ENCODE measurements around the gene PTPRN2.

GRCh38 chr7:157662110-157662791 is 925.4 kb downstream of the PTPRN2 start:
- TF ChIP-seq YY1 (IDR thresholded peaks at IDR 0.05; ENCODE audit: borderline replicate concordance in 1 of 3, control insufficient read depth in 1 of 3, extremely low read depth in 1 of 3, insufficient read depth in 3 of 3, insufficient read length in 1 of 3, insufficient replicate concordance in 2 of 3, low read depth in 1 of 3, low read length in 2 of 3) (no peak), L3MBTL2 (IDR thresholded peaks at IDR 0.05) (no peak), NFATC3 (IDR thresholded peaks at IDR 0.05) (no peak), CTCF (IDR thresholded peaks at IDR 0.05 in 2 of 3, conservative IDR thresholded peaks at IDR 0.05 in 1 of 3; ENCODE audit: insufficient read depth in 2 of 3, low read depth in 1 of 3, low read length in 3 of 3) (no peak), RREB1 (CRISPR knock-in tag; IDR thresholded peaks at IDR 0.05) (no peak), ZFP30 (CRISPR knock-in tag; IDR thresholded peaks at IDR 0.05; ENCODE audit: borderline replicate concordance) (no peak), TARDBP (IDR thresholded peaks at IDR 0.05) (no peak)
